ENCODE data around the gene GAS2L1.
A peak's percentile ranks its signal among the peaks of the same experiment; 100 is the strongest.

GAS2L1 gene

GRCh38 chr22:29310065-29310862 is 3.8 kb downstream of the GAS2L1 start:
- DNase-seq (ENCODE audit: low read depth) = no peak

GRCh38 chr22:29310863-29311339 is 4.5 kb downstream of the GAS2L1 start:
- DNase-seq (ENCODE audit: low read depth) = peak; percentile 82

- no peak for DNase-seq (ENCODE audit: low read depth)
These were observed 5.2 kb downstream of the GAS2L1 start for GRCh38 chr22:29311464-29312217.

- DNase-seq (ENCODE audit: low read depth) = no peak
These were observed 6.0 kb downstream of the GAS2L1 start for GRCh38 chr22:29312218-29313125.

- DNase-seq (ENCODE audit: low read depth) = no peak
These were observed 6.7 kb downstream of the GAS2L1 start for GRCh38 chr22:29313126-29313575.

GRCh38 chr22:29313576-29314466 is 7.4 kb downstream of the GAS2L1 start:
- no peak for DNase-seq (ENCODE audit: low read depth)

- no peak for DNase-seq (ENCODE audit: low read depth)
These were observed 8.3 kb downstream of the GAS2L1 start for GRCh38 chr22:29314537-29315285.

- DNase-seq (ENCODE audit: low read depth) = no peak
These were observed 9.1 kb downstream of the GAS2L1 start, which contains the start of gene RASL10A for GRCh38 chr22:29315286-29316140. Gene RASL10A (minus strand): TSS chr22:29315697. CDS start chr22:29315246, 451 bp downstream.

- no peak for DNase-seq (ENCODE audit: low read depth)
These were observed 9.8 kb downstream of the GAS2L1 start for GRCh38 chr22:29316141-29316828.

GRCh38 chr22:29317827-29318454 is 11.5 kb downstream of the GAS2L1 start:
- no peak for DNase-seq (ENCODE audit: low read depth)

GRCh38 chr22:29319072-29319471 is 12.6 kb downstream of the GAS2L1 start:
- no peak for DNase-seq (ENCODE audit: low read depth)

GRCh38 chr22:29320546-29320945 is 14.1 kb downstream of the GAS2L1 start:
- no peak for DNase-seq (ENCODE audit: low read depth)

GRCh38 chr22:29323641-29324040 is 17.2 kb downstream of the GAS2L1 start:
- no peak for DNase-seq (ENCODE audit: low read depth)

GRCh38 chr22:29325356-29325755 is 18.9 kb downstream of the GAS2L1 start:
- DNase-seq (ENCODE audit: low read depth) = no peak

- no peak for DNase-seq (ENCODE audit: low read depth)
These were observed 19.4 kb downstream of the GAS2L1 start for GRCh38 chr22:29325785-29326315.

- DNase-seq (ENCODE audit: low read depth) = no peak
These were observed 20.0 kb downstream of the GAS2L1 start for GRCh38 chr22:29326481-29326880.

- no peak for DNase-seq (ENCODE audit: low read depth)
These were observed 20.8 kb downstream of the GAS2L1 start for GRCh38 chr22:29327089-29327764.

All from GM04503 (cell line).